Naive thymus-derived CD4-positive, alpha-beta T cell (primary cell): ENCODE measurements around the gene JAM3. TPM values are rescaled to one million over a fixed set of nuclear protein-coding genes. Genes with fewer than 3 reads are reported as not detected.

Source experiments
- ATAC-seq: fragments of 150-1000 bp; cut with Tn5 transposase; 2 replicates; pipeline ENCODE4 v1.10.0; 2021; ENCODE audit warnings: mild to moderate bottlenecking, moderate library complexity
- CTCF ChIA-PET: fragments of 350-600 bp; sonication (Branson Sonifier 250); formaldehyde crosslinking; loops from one replicate; lab custom pipeline; 2021; ENCODE audit warnings: antibody characterized with exemption; lab: Charles Lee
- POLR2A ChIA-PET: fragments of 350-600 bp; sonication (Branson Sonifier 250); formaldehyde crosslinking; loops from one replicate; lab custom pipeline; 2021; ENCODE audit warnings: antibody characterized with exemption, inconsistent platforms; lab: Charles Lee
- DNase-seq, 9 donors: peaks; one replicate each; pipeline versions ENCODE4 v3.0.0 to v3.0.0-alpha.2; 2020 to 2022; ENCODE audit warnings: mixed read lengths in 1 of 9
- H3K27ac ChIP-seq: one replicate; pipeline ENCODE4 v1.7.0; 2013; ENCODE audit warnings: mild to moderate bottlenecking, low read depth, low read length, moderate library complexity
- H3K27me3 ChIP-seq, 2 donors: one replicate each; pipeline ENCODE4 v1.7.0; 2013; ENCODE audit warnings: low read length in 2 of 2, mild to moderate bottlenecking in 2 of 2, moderate library complexity in 2 of 2; ENCODE audit not compliant: control insufficient read depth in 2 of 2, insufficient read depth in 2 of 2
- H3K36me3 ChIP-seq, 3 experiments: 1 replicate in 2 of 3; 2 replicates in 1 of 3; pipeline ENCODE4 v1.7.0; 2013; ENCODE audit warnings: low read length in 3 of 3, mild to moderate bottlenecking in 3 of 3, moderate library complexity in 1 of 3; ENCODE audit not compliant: insufficient read depth in 3 of 3, control insufficient read depth in 2 of 3
- H3K4me1 ChIP-seq, 2 donors: one replicate each; pipeline ENCODE4 v1.7.0; 2013; ENCODE audit warnings: low read length in 2 of 2, mild to moderate bottlenecking in 2 of 2, moderate library complexity in 1 of 2; ENCODE audit not compliant: control insufficient read depth in 2 of 2, insufficient read depth in 2 of 2
- H3K4me3 ChIP-seq: 2 replicates; pipeline ENCODE4 v1.7.0; 2013; ENCODE audit warnings: mild to moderate bottlenecking, low read length
- H3K9me3 ChIP-seq, 3 experiments: 1 replicate in 2 of 3; 2 replicates in 1 of 3; pipeline ENCODE4 v1.7.0; 2013; ENCODE audit warnings: low read length in 3 of 3; ENCODE audit not compliant: control insufficient read depth in 2 of 3
- H3K27ac Mint-ChIP-seq, 9 donors: one replicate each; pipeline ENCODE4 v1.8.0; 2020 to 2022; ENCODE audit warnings: mixed read lengths in 9 of 9, mild to moderate bottlenecking in 8 of 9, moderate library complexity in 5 of 9, inconsistent platforms in 2 of 9
- H3K27me3 Mint-ChIP-seq, 5 donors: one replicate each; pipeline ENCODE4 v1.8.0; 2021 to 2022; ENCODE audit warnings: mixed read lengths in 5 of 5, mild to moderate bottlenecking in 1 of 5
- H3K36me3 Mint-ChIP-seq, 5 donors: one replicate each; pipeline ENCODE4 v1.8.0; 2020 to 2022; ENCODE audit warnings: mixed read lengths in 5 of 5, mild to moderate bottlenecking in 3 of 5, inconsistent platforms in 1 of 5
- H3K4me1 Mint-ChIP-seq, 7 donors: one replicate each; pipeline ENCODE4 v1.8.0; 2020 to 2022; ENCODE audit warnings: mixed read lengths in 7 of 7, mild to moderate bottlenecking in 3 of 7, inconsistent platforms in 1 of 7
- H3K4me3 Mint-ChIP-seq, 10 donors: one replicate each; pipeline ENCODE4 v1.8.0; 2020 to 2022; ENCODE audit warnings: mild to moderate bottlenecking in 10 of 10, mixed read lengths in 10 of 10, moderate library complexity in 6 of 10, inconsistent platforms in 2 of 10
- H3K9me3 Mint-ChIP-seq, 11 donors: one replicate each; pipeline ENCODE4 v1.8.0; 2020 to 2022; ENCODE audit warnings: mixed read lengths in 11 of 11, mild to moderate bottlenecking in 4 of 11, inconsistent platforms in 1 of 11, moderate library complexity in 1 of 11
- intact Hi-C, 2 donors: fragments of 100-400 bp; cut with micrococcal nuclease; formaldehyde crosslinking; loops; one replicate each; pipeline ENCODE4 v1.15.1; 2023
- polyA plus RNA-seq, 2 donors: library from polyadenylated mRNA; unstranded; fragments of 300-500 nt; fragmentation: Illumina TruSeq; gene quantifications; one replicate each; pipeline ENCODE4 v1.2.3, GENCODE V29; 2021
- total RNA-seq, 6 experiments: library from RNA in 5 of 6; stranded (reverse) in 5 of 6; gene quantifications; 1 replicate in 5 of 6; 2 replicates in 1 of 6; pipeline ENCODE4 v1.2.3 and lab custom pipeline; 2021 to 2026

Gene JAM3
- total and polyA plus RNA-seq, 7 experiments from 2014 or later: 4.8 to 8.2 (median 6.0) TPM

DNA sequence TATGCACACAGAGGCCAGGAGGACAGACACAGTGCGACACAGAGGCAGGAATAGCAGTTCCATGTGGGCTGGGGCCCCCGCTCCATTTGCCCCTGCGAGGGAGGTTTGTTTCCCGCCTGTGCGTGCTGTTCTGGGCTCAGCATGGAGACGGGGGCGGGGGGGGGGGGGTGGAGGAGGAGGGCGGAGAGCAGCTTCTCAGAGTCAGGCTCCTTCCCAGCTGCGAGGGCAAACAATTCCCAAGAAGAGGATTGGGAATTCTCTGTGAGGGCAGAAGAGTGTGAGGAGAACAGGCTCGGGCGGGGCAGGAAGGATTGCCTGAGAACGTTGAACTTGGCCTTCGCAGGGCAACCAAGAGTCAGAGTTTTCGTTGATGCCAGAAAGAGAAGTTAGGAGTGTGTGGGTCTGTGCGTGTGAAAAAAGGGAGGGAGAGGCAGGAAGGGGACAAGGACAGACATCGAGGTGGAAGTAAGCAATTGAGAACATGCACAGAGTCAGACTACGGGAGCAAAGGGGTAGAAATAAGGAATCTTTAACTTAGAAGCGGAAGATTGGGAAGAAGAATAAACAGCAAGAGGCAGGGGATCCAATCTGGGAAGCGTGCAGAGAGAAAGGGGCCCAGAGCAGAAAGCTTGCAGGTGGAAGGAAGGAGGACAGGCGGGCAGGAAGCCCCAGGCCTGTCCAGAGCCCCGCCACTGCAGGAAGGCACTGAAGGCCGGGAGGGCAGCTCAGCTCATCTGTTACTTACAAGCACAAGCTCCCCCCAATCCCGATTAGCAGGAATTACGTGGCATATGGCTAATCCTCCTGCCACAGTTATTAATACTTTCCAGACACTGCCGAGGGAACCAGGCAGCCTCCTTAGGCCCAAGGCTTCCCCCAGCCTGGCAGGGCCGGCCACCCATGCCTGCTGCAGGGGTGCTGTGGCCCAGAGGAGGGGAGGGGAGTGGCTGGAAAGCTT lies 15.6 kb upstream of the JAM3 start:
- DNase-seq: no peak

GRCh38 chr11:134055029-134055428 lies 13.8 kb upstream of the JAM3 start:
- Histone ChIP-seq H3K9me3 (no peaks in the 10 kb centered on the region), H3K36me3 (no peaks in the 10 kb centered on the region), H3K4me3 (no peak overlapping the region), H3K27ac (no peak overlapping the region), H3K4me1 (peaks cover 4 to 9% of the 10 kb centered on the region in 2 donors), H3K27me3 (no peaks in the 10 kb centered on the region)
- Mint-ChIP-seq H3K4me1 (peaks cover under 1 to 29% (median 8%) of the 10 kb centered on the region in 7 donors), H3K4me3 (no peak overlapping the region), H3K27ac (no peak overlapping the region), H3K27me3 (peaks cover 8 to 27% (median 19%) of the 10 kb centered on the region in 5 donors), H3K9me3 (peaks cover 0 to 1% (median 0%) of the 10 kb centered on the region in 11 donors), H3K36me3 (peaks cover 0 to 6% (median 0%) of the 10 kb centered on the region in 5 donors)
- ChIA-PET CTCF (interaction anchor here (0.7 kb wide), 1 partner anchor 130 kb away, joined by 3 read pairs; no protein-coding TSS in a partner anchor), POLR2A (no interaction called here)
- no peak for ATAC-seq
- intact Hi-C loops: no loop called here
- DNase-seq: no peak

More for the DNA sequence above, 15.6 kb upstream of the JAM3 start:
- no peak for ATAC-seq
- no peaks in the 10 kb centered on the region for H3K9me3 ChIP-seq
- peaks cover 0 to 1% (median 0%) of the 10 kb centered on the region in 11 donors for H3K9me3 Mint-ChIP-seq
- H3K4me1 Mint-ChIP-seq: peaks cover 2 to 27% (median 6%) of the 10 kb centered on the region in 7 donors
- peaks cover 0 to 3% of the 10 kb centered on the region in 2 donors for H3K27me3 ChIP-seq
- no peak overlapping the region for H3K27ac ChIP-seq
- no peaks in the 10 kb centered on the region for H3K36me3 ChIP-seq
- intact Hi-C loops: no loop called here
- H3K4me1 ChIP-seq: peaks cover 4 to 9% of the 10 kb centered on the region in 2 donors
- CTCF ChIA-PET: no interaction called here
- H3K4me3 ChIP-seq: no peak overlapping the region
- peaks cover 0 to 4% (median 0%) of the 10 kb centered on the region in 5 donors for H3K36me3 Mint-ChIP-seq
- H3K27ac Mint-ChIP-seq: peak overlapping the region in 1 of 9 donors; percentile 4
- H3K4me3 Mint-ChIP-seq: no peak overlapping the region
- POLR2A ChIA-PET: interaction anchor here (0.6 kb wide), 1 partner anchor 100 kb away, joined by 3 read pairs; no protein-coding TSS in a partner anchor
- H3K27me3 Mint-ChIP-seq: peaks cover 5 to 26% (median 22%) of the 10 kb centered on the region in 5 donors

- no peaks in the 10 kb centered on the region for H3K36me3 ChIP-seq
- H3K36me3 Mint-ChIP-seq: peaks cover 0 to 7% (median 0%) of the 10 kb centered on the region in 5 donors
- peaks cover 0 to 1% (median 0%) of the 10 kb centered on the region in 11 donors for H3K9me3 Mint-ChIP-seq
- H3K27me3 ChIP-seq: no peaks in the 10 kb centered on the region
- DNase-seq: no peak
- no peak overlapping the region for H3K27ac Mint-ChIP-seq
- no peak overlapping the region for H3K27ac ChIP-seq
- H3K4me1 Mint-ChIP-seq: peaks cover 0 to 50% (median 8%) of the 10 kb centered on the region in 7 donors
- H3K4me1 ChIP-seq: peaks cover 0 to 5% of the 10 kb centered on the region in 2 donors
- POLR2A ChIA-PET: no interaction called here
- intact Hi-C loops: loop anchor here in 1 of 2 donors (10.0 kb wide), 1 partner anchor 164 kb away; the partner anchor contains the start of genes NCAPD3 and VPS26B
- H3K9me3 ChIP-seq: no peaks in the 10 kb centered on the region
- H3K27me3 Mint-ChIP-seq: peaks cover 16 to 34% (median 28%) of the 10 kb centered on the region in 5 donors
- no peak overlapping the region for H3K4me3 ChIP-seq
- H3K4me3 Mint-ChIP-seq: no peak overlapping the region
- ATAC-seq: no peak
- CTCF ChIA-PET: no interaction called here
Observed at GRCh38 chr11:134060316-134060715, 8.6 kb upstream of the JAM3 start.

GRCh38 chr11:134062265-134063123 lies 6.4 kb upstream of the JAM3 start:
- ChIA-PET CTCF (interaction anchor here (1.1 to 1.2 kb wide), 2 partner anchors 12 to 134 kb away, joined by 3 to 5 read pairs; no protein-coding TSS in a partner anchor), POLR2A (interaction anchor here (1.5 kb wide), 1 partner anchor 12 kb away, joined by 4 read pairs; no protein-coding TSS in a partner anchor)
- Histone ChIP-seq H3K27ac (no peak overlapping the region), H3K9me3 (no peaks in the 10 kb centered on the region), H3K36me3 (no peaks in the 10 kb centered on the region), H3K4me1 (peaks cover 0 to 5% of the 10 kb centered on the region in 2 donors), H3K4me3 (no peak overlapping the region), H3K27me3 (no peaks in the 10 kb centered on the region)
- H3K4me1 Mint-ChIP-seq: peaks cover 0 to 43% (median 8%) of the 10 kb centered on the region in 7 donors
- DNase-seq (no peak), ATAC-seq (no peak)
- no peaks in the 10 kb centered on the region for H3K9me3 Mint-ChIP-seq
- peaks cover 0 to 7% (median 0%) of the 10 kb centered on the region in 5 donors for H3K36me3 Mint-ChIP-seq
- H3K27me3 Mint-ChIP-seq: peaks cover 16 to 52% (median 23%) of the 10 kb centered on the region in 5 donors
- no peak overlapping the region for H3K27ac Mint-ChIP-seq
- H3K4me3 Mint-ChIP-seq: no peak overlapping the region
- intact Hi-C loops: loop anchor here in 1 of 2 donors (10.0 kb wide), 1 partner anchor 162 kb away; the partner anchor contains the start of genes NCAPD3 and VPS26B

DNA sequence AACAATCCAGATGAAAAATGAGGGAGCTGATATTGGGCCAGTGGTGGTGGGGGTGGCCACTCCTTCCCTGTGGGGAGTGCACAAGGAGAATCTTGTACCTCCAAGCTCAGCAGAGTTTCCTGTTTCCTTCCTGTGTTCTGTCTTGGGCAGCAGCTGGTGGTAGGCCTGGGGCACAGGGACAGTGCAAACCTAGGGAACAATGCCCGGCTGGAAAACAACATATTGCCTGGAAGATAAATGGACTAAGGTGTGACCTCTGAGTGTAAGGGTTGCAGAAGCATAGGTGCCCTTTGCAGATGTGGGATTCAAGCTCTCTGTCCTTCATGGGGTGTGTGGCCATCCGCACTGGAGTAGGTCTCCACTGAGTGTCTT lies 5.8 kb upstream of the JAM3 start:
- POLR2A ChIA-PET: no interaction called here
- Histone ChIP-seq H3K36me3 (no peaks in the 10 kb centered on the region), H3K27ac (no peak overlapping the region), H3K4me3 (no peak overlapping the region), H3K27me3 (no peaks in the 10 kb centered on the region), H3K4me1 (peaks cover under 1 to 1% of the 10 kb centered on the region in 2 donors), H3K9me3 (no peaks in the 10 kb centered on the region)
- peaks cover 0 to 4% (median 0%) of the 10 kb centered on the region in 5 donors for H3K36me3 Mint-ChIP-seq
- ATAC-seq: no peak
- DNase-seq: no peak
- peaks cover 0 to 39% (median 4%) of the 10 kb centered on the region in 7 donors for H3K4me1 Mint-ChIP-seq
- no peak overlapping the region for H3K4me3 Mint-ChIP-seq
- intact Hi-C loops: loop anchor here in 1 of 2 donors (10.0 kb wide), 1 partner anchor 162 kb away; the partner anchor contains the start of genes NCAPD3 and VPS26B
- H3K27ac Mint-ChIP-seq: no peak overlapping the region
- no peaks in the 10 kb centered on the region for H3K9me3 Mint-ChIP-seq
- H3K27me3 Mint-ChIP-seq: peaks cover 13 to 52% (median 19%) of the 10 kb centered on the region in 5 donors
- CTCF ChIA-PET: interaction anchor here (1.1 to 1.2 kb wide), 2 partner anchors 12 to 135 kb away, joined by 3 to 5 read pairs; no protein-coding TSS in a partner anchor
